Stimulated activated CD8-positive, alpha-beta memory T cell treated with anti-CD3 and anti-CD28 coated beads, Interleukin-15, amount 100 ng/mL, for 1 hour (primary cell): Measurements from ENCODE around the gene ZNF790.

Experiments
- DNase-seq: peaks from one replicate; pipeline ENCODE4 v3.0.0-alpha.2; 2020; ENCODE audit warnings: low read depth

The ZNF790 gene

GRCh38 chr19:36772311-36773222, 65.6 kb downstream of the ZNF790 start, which contains the start of gene ZNF850:
Gene ZNF850 (minus strand): TSS chr19:36772807. CDS start chr19:36762606, 10,201 bp downstream.
- DNase-seq = peak; percentile 89

GRCh38 chr19:36771261-36772231, 66.6 kb downstream of the ZNF790 start:
- no peak for DNase-seq
